Measurements from ENCODE around the gene EXOC6B.

DNA sequence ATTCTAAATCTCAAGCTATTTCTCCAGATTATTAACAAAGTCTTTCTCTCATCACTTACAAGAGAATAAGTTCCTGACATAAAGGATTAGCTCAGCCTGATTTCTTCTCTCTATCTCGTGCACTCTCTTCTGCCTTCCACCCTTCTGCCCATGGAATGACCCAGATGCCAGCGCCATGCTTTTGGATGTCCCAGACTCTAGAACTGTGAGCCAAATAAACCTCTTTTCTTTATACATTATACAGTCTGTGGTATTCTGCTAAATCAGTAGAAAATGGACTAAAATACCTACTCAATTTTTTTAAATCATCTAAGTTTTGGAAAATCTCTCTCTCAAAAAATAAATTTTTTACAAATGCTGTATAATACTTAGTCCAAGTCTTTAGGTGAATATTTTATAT is 218.6 kb downstream of the EXOC6B start:
- TF ChIP-seq ZNF274 (IDR thresholded peaks at IDR 0.05; ENCODE audit: low read depth, low read length): no peak
- no peak for TF ChIP-seq YY1 (IDR thresholded peaks at IDR 0.05; ENCODE audit: insufficient read depth, insufficient read length)

Data from NT2/D1 (cell line).